AG04450 (cell line): ENCODE results near the gene RPL23. TPM values are rescaled to one million over a fixed set of nuclear protein-coding genes. Genes with fewer than 3 reads are reported as not detected.

Experiments
- CTCF ChIA-PET: fragments of 300-600, 350-600 bp; formaldehyde crosslinking; extraction: SDS; loops from one replicate; lab custom pipeline; 2022; ENCODE audit warnings: antibody characterized with exemption, inconsistent platforms; lab: Charles Lee
- POLR2A ChIA-PET: fragments of 350-600 bp; formaldehyde crosslinking; extraction: SDS; loops from one replicate; lab custom pipeline; 2021; ENCODE audit warnings: antibody characterized with exemption, inconsistent platforms; lab: Yijun Ruan, JAX
- DNase-seq: peaks from one replicate; pipeline ENCODE4 v3.0.0-alpha.2; 2011; ENCODE audit warnings: low read depth, low spot score
- H3K27ac ChIP-seq: one replicate; pipeline ENCODE4 v1.5.1; 2012; ENCODE audit warnings: low read depth, low read length, control low read depth
- H3K27me3 ChIP-seq: one replicate; pipeline ENCODE4 v1.6.0; 2012; ENCODE audit warnings: low read length; ENCODE audit not compliant: control insufficient read depth, insufficient read depth
- H3K4me3 ChIP-seq: 2 replicates; pipeline ENCODE4 v1.5.1; 2011; ENCODE audit warnings: mild to moderate bottlenecking, low read depth, low read length, control low read depth
- H3K9me3 ChIP-seq: 2 replicates; pipeline ENCODE4 v1.5.1; 2012; ENCODE audit warnings: low read length; ENCODE audit not compliant: control insufficient read depth, insufficient read depth
- polyA plus RNA-seq: library from polyadenylated mRNA; depleted of rRNA; stranded (reverse); fragments of >200 nt; gene quantifications from 2 replicates; pipeline ENCODE4 v1.2.3, GENCODE V29; 2011; rRNA removed
- small RNA-seq: library from RNA; depleted of rRNA; stranded (forward); fragments of <200 nt; gene quantifications from one replicate; pipeline ENCODE3, GENCODE V24; 2012; ENCODE audit warnings: low read depth; ENCODE audit not compliant: insufficient read length
- TF ChIP-seq, protein P1 (sequence below): IDR thresholded peaks from 2 replicates; pipeline ENCODE4 v1.5.1; 2011; ENCODE audit warnings: low read depth, low read length, control low read depth, inconsistent platforms

The RPL23 gene
- polyA plus RNA-seq, 1 experiment: 3,155 TPM

DNA sequence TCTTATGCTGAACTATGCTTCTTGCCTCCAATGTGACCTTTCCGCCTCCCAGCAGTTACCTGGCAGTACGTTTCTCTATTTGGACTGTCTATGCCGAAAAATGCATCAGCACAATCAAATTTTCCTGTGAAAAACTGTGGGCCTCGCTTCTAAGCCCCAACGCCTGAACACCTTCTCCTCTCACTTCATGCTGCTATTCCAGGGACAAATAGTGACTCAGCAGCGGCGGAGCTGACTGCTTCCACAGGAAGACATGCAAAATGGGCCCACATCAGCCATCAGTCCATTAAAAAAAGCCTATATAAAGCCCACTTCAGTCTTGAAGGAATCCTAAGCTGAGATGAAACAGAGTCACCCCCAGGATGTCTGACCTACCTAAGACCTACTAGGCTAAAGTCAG, 43.7 kb downstream of the RPL23 start:
- DNase-seq: no peak
- POLR2A ChIA-PET: no interaction called here
- Histone ChIP-seq H3K27me3 (no peaks in the 10 kb centered on the region), H3K27ac (no peak overlapping the region), H3K9me3 (no peaks in the 10 kb centered on the region), H3K4me3 (no peak overlapping the region)
- CTCF ChIA-PET: no interaction called here
- TF ChIP-seq, protein P1, sequence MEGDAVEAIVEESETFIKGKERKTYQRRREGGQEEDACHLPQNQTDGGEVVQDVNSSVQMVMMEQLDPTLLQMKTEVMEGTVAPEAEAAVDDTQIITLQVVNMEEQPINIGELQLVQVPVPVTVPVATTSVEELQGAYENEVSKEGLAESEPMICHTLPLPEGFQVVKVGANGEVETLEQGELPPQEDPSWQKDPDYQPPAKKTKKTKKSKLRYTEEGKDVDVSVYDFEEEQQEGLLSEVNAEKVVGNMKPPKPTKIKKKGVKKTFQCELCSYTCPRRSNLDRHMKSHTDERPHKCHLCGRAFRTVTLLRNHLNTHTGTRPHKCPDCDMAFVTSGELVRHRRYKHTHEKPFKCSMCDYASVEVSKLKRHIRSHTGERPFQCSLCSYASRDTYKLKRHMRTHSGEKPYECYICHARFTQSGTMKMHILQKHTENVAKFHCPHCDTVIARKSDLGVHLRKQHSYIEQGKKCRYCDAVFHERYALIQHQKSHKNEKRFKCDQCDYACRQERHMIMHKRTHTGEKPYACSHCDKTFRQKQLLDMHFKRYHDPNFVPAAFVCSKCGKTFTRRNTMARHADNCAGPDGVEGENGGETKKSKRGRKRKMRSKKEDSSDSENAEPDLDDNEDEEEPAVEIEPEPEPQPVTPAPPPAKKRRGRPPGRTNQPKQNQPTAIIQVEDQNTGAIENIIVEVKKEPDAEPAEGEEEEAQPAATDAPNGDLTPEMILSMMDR: no peak

DNA sequence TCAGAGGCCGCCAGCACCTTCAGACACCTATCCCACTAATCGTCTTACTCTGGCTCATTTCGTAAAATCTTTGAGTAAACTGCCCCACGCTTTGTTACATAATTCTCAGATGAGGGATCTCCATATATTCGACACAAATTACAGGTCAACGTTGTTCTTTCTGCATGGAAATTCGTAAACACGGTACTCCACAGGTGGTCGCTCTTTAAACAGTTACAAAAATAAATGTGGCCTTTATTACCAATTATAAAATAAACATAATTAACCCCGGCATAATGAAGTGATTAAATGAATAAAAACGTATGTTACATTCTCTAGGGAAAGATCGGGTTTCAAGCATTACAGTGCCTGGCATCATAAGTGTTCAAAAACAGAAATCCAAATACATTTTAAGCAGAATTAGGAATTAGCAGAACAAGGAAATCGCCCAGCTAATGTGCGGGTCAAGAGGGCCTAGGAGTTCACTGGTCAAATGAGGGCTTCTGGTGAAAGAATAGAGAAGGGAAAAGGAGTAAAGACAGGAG, 53.2 kb downstream of the RPL23 start:
- Histone ChIP-seq H3K27me3 (no peaks in the 10 kb centered on the region), H3K9me3 (no peaks in the 10 kb centered on the region), H3K4me3 (peak overlapping the region; percentile 70), H3K27ac (peak overlapping the region; percentile 90)
- ChIA-PET POLR2A (interaction anchor here (0.5 to 0.7 kb wide), 2 partner anchors 8 to 572 kb away, joined by 3 read pairs; no protein-coding TSS in a partner anchor), CTCF (no interaction called here)
- no peak for DNase-seq
- TF ChIP-seq, protein P1: no peak

DNA sequence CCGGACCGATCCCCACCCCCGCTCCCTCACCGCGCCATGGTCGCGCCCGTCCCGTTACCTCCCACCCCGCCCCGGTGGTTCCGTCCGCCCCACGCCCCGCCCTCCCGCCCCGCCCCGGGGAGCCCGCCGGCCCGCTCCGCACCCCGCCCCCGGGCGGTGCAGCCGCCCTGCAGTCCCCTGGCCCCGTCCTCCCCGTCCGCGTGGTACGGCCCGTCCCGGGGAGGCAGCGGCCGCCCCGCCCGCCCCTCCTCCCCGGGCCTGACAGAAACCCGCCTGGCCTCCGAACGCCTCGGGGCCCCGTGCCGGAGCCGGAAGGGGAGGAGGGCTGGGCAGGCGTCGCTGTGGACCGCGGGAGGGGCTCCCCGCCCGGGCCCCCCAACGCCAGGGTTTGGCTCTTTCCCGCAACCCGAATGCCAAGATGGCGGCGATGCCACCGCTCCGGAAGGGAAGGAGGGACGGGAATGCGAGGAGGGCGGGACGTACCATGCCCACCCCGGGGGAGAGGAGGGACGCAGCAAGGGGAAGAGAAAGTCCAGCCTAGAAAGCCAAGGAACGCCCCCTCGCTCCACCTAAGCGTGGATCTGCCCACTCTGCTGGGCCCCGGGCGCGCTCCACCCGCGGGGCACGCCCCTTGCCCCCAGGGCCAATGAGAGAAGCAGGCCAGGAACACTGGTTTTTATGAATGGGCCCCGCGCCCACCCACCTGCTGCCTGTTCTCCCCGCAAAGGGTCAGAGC, 53.9 kb downstream of the RPL23 start, which contains the start of gene PIP4K2B:
TSS of gene PIP4K2B (minus strand) at position 56 of the 736 bp plus-strand sequence. CDS start 132 bp downstream, outside the sequence.
- H3K4me3 ChIP-seq: peak within 1 kb of the TSS; percentile 92
- CTCF ChIA-PET: no interaction called here
- peak within 1 kb of the TSS; percentile 90 for H3K27ac ChIP-seq
- POLR2A ChIA-PET: interaction anchor here (0.5 to 1.4 kb wide), 3 partner anchors 9 to 73 kb away, joined by 3 to 7 read pairs (median 5); partner anchors contain the start of gene LASP1
- DNase-seq: peak; percentile 97
- no peaks in the 10 kb centered on the region for H3K9me3 ChIP-seq
- no peaks in the 10 kb centered on the region for H3K27me3 ChIP-seq
- TF ChIP-seq, protein P1: no peak

DNA sequence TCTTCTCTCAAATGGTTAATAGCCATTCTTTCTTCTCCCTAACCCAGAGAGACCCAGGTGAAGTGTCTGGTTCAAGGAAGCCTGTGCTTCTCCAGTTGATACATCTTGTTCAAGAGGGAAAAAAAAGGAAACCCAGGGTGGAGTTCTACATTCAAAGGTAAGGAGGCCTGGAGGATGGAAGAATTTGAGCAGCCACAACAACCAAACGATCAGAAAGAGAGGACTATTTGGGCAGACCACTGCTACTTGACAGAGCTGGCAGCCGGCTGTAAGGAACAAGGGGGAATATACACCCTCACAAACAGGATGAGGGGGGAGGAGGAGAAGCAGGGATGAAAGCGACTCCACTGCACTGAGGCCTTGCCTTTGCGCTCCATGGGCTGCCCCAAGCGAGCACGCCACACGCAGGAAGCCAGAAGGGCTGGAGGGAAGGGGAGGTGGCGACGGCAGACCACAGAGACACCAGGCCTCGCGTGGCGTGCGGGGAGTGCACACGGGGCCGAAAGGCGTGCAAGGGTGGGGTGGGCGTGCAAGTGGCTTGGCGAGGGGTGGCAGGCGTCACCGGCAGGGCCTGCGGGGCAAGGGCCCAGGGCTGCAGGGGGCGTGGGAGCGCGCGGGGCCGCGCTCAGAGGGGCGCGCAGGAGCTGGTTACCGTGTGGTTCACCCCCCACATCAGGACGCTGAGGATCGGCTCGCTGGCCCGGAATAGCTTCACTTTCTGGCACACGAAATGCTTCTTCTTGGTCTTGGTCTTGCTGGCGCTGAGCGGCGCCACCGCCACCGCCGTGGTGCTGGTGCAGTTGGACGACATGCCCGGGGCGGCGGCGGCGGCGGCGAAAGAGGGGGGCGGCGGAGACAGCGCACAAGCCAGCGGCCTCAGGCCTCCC, 54.7 kb downstream of the RPL23 start:
- DNase-seq: no peak
- POLR2A ChIA-PET: interaction anchor here (0.5 to 1.4 kb wide), 5 partner anchors 25 to 319 kb away, joined by 3 to 7 read pairs (median 5); partner anchors contain the start of genes LASP1 and RPL23

More for the DNA sequence above, 54.7 kb downstream of the RPL23 start:
- peak overlapping the region; percentile 92 for H3K4me3 ChIP-seq
- H3K27ac ChIP-seq: peak overlapping the region; percentile 47
- H3K9me3 ChIP-seq: no peaks in the 10 kb centered on the region
- TF ChIP-seq, protein P1: no peak
- H3K27me3 ChIP-seq: no peaks in the 10 kb centered on the region
- CTCF ChIA-PET: no interaction called here

Small RNAs within 50 kb of the gene (small RNA-seq; reads per million reads assigned to genes)
- gene MIR4727: not detected
- not detected for gene SNORA21
- not detected for gene SNORA21B

Other genes with a start within 250 kb of the RPL23 start
- gene SRCIN1, start 247.8 kb downstream of the RPL23 start, polyA plus RNA-seq: not detected in 2 replicates
- 0.16 and 0.17 TPM in 2 replicates for gene EPOP, start 178.8 kb downstream of the RPL23 start, polyA plus RNA-seq
- 16.4 and 17.3 TPM in 2 replicates for gene MLLT6, start 148.4 kb downstream of the RPL23 start, polyA plus RNA-seq
- gene CISD3, start 123.4 kb downstream of the RPL23 start, polyA plus RNA-seq: 6.5 and 9.8 TPM in 2 replicates
- gene PCGF2, start 105.4 kb downstream of the RPL23 start, polyA plus RNA-seq: 13.5 and 18.0 TPM in 2 replicates
- 234 and 276 TPM in 2 replicates for gene PSMB3, start 101.0 kb downstream of the RPL23 start, polyA plus RNA-seq
- gene PIP4K2B, start 54.2 kb downstream of the RPL23 start, polyA plus RNA-seq: 36.8 and 38.6 TPM in 2 replicates
- 13.3 and 15.3 TPM in 2 replicates for gene CWC25, start 28.4 kb downstream of the RPL23 start, polyA plus RNA-seq
- 181 and 222 TPM in 2 replicates for gene LASP1, start 16.3 kb upstream of the RPL23 start, polyA plus RNA-seq
- gene FBXO47, start 113.7 kb upstream of the RPL23 start, polyA plus RNA-seq: not detected in 2 replicates